GM21528 (cell line): ENCODE results near the gene TXNRD2.
"Not testable (repeated sequence)": the region's sequence is repeated elsewhere in the genome, so short reads cannot be mapped to it uniquely, and the experiment has no call there.

Experiments used
- ATAC-seq: cut with Tn5 transposase; IDR thresholded peaks from one replicate; pipeline ENCODE4 v1.9.1; 2021; ENCODE audit warnings: mild to moderate bottlenecking, moderate library complexity; ENCODE audit not compliant: unreplicated experiment, low FRiP score

TXNRD2 gene

GRCh38 chr22:19929586-19930550, 11.8 kb downstream of the TXNRD2 start:
- no peak for ATAC-seq

GRCh38 chr22:19928207-19928606, 13.4 kb downstream of the TXNRD2 start:
- no peak for ATAC-seq

GRCh38 chr22:19927696-19928095, 13.9 kb downstream of the TXNRD2 start:
- ATAC-seq: no peak

GRCh38 chr22:19926028-19926427, 15.6 kb downstream of the TXNRD2 start:
- ATAC-seq: not testable (repeated sequence)

GRCh38 chr22:19923914-19924513, 17.6 kb downstream of the TXNRD2 start:
- no peak for ATAC-seq

- no peak for ATAC-seq
These were observed 20.0 kb downstream of the TXNRD2 start for GRCh38 chr22:19921544-19922081.

GRCh38 chr22:19919701-19920363, 21.8 kb downstream of the TXNRD2 start:
- no peak for ATAC-seq

GRCh38 chr22:19918332-19919106, 23.1 kb downstream of the TXNRD2 start:
- ATAC-seq: no peak

GRCh38 chr22:19917389-19918138, 24.1 kb downstream of the TXNRD2 start:
- no peak for ATAC-seq

GRCh38 chr22:19916941-19917340, 24.7 kb downstream of the TXNRD2 start:
- no peak for ATAC-seq

GRCh38 chr22:19916006-19916405, 25.6 kb downstream of the TXNRD2 start:
- no peak for ATAC-seq

- no peak for ATAC-seq
These were observed 26.2 kb downstream of the TXNRD2 start for GRCh38 chr22:19915287-19915954.

GRCh38 chr22:19914201-19914943, 27.2 kb downstream of the TXNRD2 start:
- ATAC-seq: no peak

GRCh38 chr22:19913337-19913936, 28.2 kb downstream of the TXNRD2 start:
- no peak for ATAC-seq

GRCh38 chr22:19912271-19912999, 29.2 kb downstream of the TXNRD2 start:
- no peak for ATAC-seq

- ATAC-seq: no peak
These were observed 29.9 kb downstream of the TXNRD2 start for GRCh38 chr22:19911540-19912270.
